Memory B cell (primary cell): Measurements from ENCODE around the gene OSBPL1A.
A peak's percentile ranks its signal among the peaks of the same experiment; 100 is the strongest.
"Not testable (repeated sequence)": the region's sequence is repeated elsewhere in the genome, so short reads cannot be mapped to it uniquely, and the experiment has no call there.

Source experiments
- ATAC-seq: fragments of 150-1000 bp; cut with Tn5 transposase; 2 replicates; pipeline ENCODE4 v1.10.0; 2021; ENCODE audit warnings: low read depth, mild to moderate bottlenecking, moderate library complexity
- DNase-seq, 2 donors: peaks; one replicate each; pipeline ENCODE4 v3.0.0; 2022; ENCODE audit warnings: low spot score in 2 of 2
- H3K27ac Mint-ChIP-seq: one replicate; pipeline ENCODE4 v1.8.0; 2022; ENCODE audit warnings: mild to moderate bottlenecking, moderate library complexity, mixed read lengths
- H3K27me3 Mint-ChIP-seq: one replicate; pipeline ENCODE4 v1.8.0; 2022; ENCODE audit warnings: mixed read lengths
- H3K36me3 Mint-ChIP-seq: one replicate; pipeline ENCODE4 v1.8.0; 2022; ENCODE audit warnings: mild to moderate bottlenecking, mixed read lengths
- H3K4me1 Mint-ChIP-seq: one replicate; pipeline ENCODE4 v1.8.0; 2022; ENCODE audit warnings: mixed read lengths
- H3K4me3 Mint-ChIP-seq: one replicate; pipeline ENCODE4 v1.8.0; 2022; ENCODE audit warnings: mild to moderate bottlenecking, moderate library complexity, mixed read lengths
- H3K9me3 Mint-ChIP-seq: one replicate; pipeline ENCODE4 v1.8.0; 2022; ENCODE audit warnings: mixed read lengths

Gene OSBPL1A

GRCh38 chr18:24177499-24178133 lies 220.0 kb downstream of the OSBPL1A start:
- H3K36me3 Mint-ChIP-seq = no peaks in the 10 kb centered on the region
- ATAC-seq (no peak), DNase-seq (no peak)
- H3K27me3 Mint-ChIP-seq = no peaks in the 10 kb centered on the region
- peak overlapping the region; percentile 84 for H3K27ac Mint-ChIP-seq
- peaks cover 13% of the 10 kb centered on the region for H3K4me1 Mint-ChIP-seq
- no peaks in the 10 kb centered on the region for H3K9me3 Mint-ChIP-seq
- no peak overlapping the region for H3K4me3 Mint-ChIP-seq

GRCh38 chr18:24176727-24177416 lies 220.8 kb downstream of the OSBPL1A start:
- Mint-ChIP-seq H3K4me3 (peak overlapping the region; percentile 69), H3K36me3 (no peaks in the 10 kb centered on the region), H3K27me3 (no peaks in the 10 kb centered on the region), H3K9me3 (no peaks in the 10 kb centered on the region), H3K27ac (peak overlapping the region; percentile 84), H3K4me1 (peaks cover 13% of the 10 kb centered on the region)
- peak; percentile 89 for ATAC-seq
- peak; percentile 52 to 54 for DNase-seq

GRCh38 chr18:24173997-24174396 lies 223.6 kb downstream of the OSBPL1A start:
- ATAC-seq = no peak
- Mint-ChIP-seq H3K36me3 (no peaks in the 10 kb centered on the region), H3K27ac (no peak overlapping the region), H3K4me1 (peaks cover 13% of the 10 kb centered on the region), H3K4me3 (no peak overlapping the region), H3K9me3 (no peaks in the 10 kb centered on the region), H3K27me3 (no peaks in the 10 kb centered on the region)
- DNase-seq = no peak

GRCh38 chr18:24170360-24170759 lies 227.3 kb downstream of the OSBPL1A start:
- H3K4me3 Mint-ChIP-seq = no peak overlapping the region
- peak overlapping the region; percentile 43 for H3K27ac Mint-ChIP-seq
- no peaks in the 10 kb centered on the region for H3K4me1 Mint-ChIP-seq
- DNase-seq = no peak
- H3K36me3 Mint-ChIP-seq = no peaks in the 10 kb centered on the region
- ATAC-seq = no peak
- no peaks in the 10 kb centered on the region for H3K27me3 Mint-ChIP-seq
- H3K9me3 Mint-ChIP-seq = no peaks in the 10 kb centered on the region

GRCh38 chr18:24168496-24168895 lies 229.1 kb downstream of the OSBPL1A start:
- Mint-ChIP-seq H3K36me3 (no peaks in the 10 kb centered on the region), H3K4me3 (no peak overlapping the region), H3K27ac (no peak overlapping the region), H3K27me3 (peaks cover 6% of the 10 kb centered on the region), H3K9me3 (no peaks in the 10 kb centered on the region), H3K4me1 (no peaks in the 10 kb centered on the region)
- ATAC-seq (no peak), DNase-seq (no peak)

- Mint-ChIP-seq H3K27me3 (peaks cover 6% of the 10 kb centered on the region), H3K4me3 (no peak overlapping the region), H3K4me1 (no peaks in the 10 kb centered on the region), H3K27ac (no peak overlapping the region), H3K36me3 (no peaks in the 10 kb centered on the region), H3K9me3 (no peaks in the 10 kb centered on the region)
- DNase-seq = no peak
- ATAC-seq = no peak
Measured at GRCh38 chr18:24161304-24161703, 236.3 kb downstream of the OSBPL1A start.

GRCh38 chr18:24160086-24160485 lies 237.5 kb downstream of the OSBPL1A start:
- DNase-seq (no peak), ATAC-seq (no peak)
- Mint-ChIP-seq H3K27ac (no peak overlapping the region), H3K4me3 (no peak overlapping the region), H3K4me1 (no peaks in the 10 kb centered on the region), H3K27me3 (peaks cover 6% of the 10 kb centered on the region), H3K9me3 (no peaks in the 10 kb centered on the region), H3K36me3 (no peaks in the 10 kb centered on the region)

GRCh38 chr18:24157855-24158254 lies 239.8 kb downstream of the OSBPL1A start:
- H3K9me3 Mint-ChIP-seq = no peaks in the 10 kb centered on the region
- no peaks in the 10 kb centered on the region for H3K4me1 Mint-ChIP-seq
- H3K27ac Mint-ChIP-seq = no peak overlapping the region
- no peak overlapping the region for H3K4me3 Mint-ChIP-seq
- ATAC-seq = no peak
- no peaks in the 10 kb centered on the region for H3K27me3 Mint-ChIP-seq
- DNase-seq = no peak
- H3K36me3 Mint-ChIP-seq = no peaks in the 10 kb centered on the region

- Mint-ChIP-seq H3K4me1 (no peaks in the 10 kb centered on the region), H3K4me3 (no peak overlapping the region), H3K9me3 (no peaks in the 10 kb centered on the region), H3K27me3 (no peaks in the 10 kb centered on the region), H3K27ac (no peak overlapping the region), H3K36me3 (no peaks in the 10 kb centered on the region)
- ATAC-seq (peak; percentile 39), DNase-seq (no peak)
Measured at GRCh38 chr18:24153397-24153796, 244.2 kb downstream of the OSBPL1A start.

GRCh38 chr18:24149591-24149990 lies 248.0 kb downstream of the OSBPL1A start:
- H3K4me3 Mint-ChIP-seq, DNase-seq, H3K27ac Mint-ChIP-seq, H3K4me1 Mint-ChIP-seq, H3K27me3 Mint-ChIP-seq, H3K9me3 Mint-ChIP-seq, H3K36me3 Mint-ChIP-seq, ATAC-seq: not testable (repeated sequence)

- no peak overlapping the region for H3K4me3 Mint-ChIP-seq
- H3K27ac Mint-ChIP-seq = no peak overlapping the region
- no peaks in the 10 kb centered on the region for H3K36me3 Mint-ChIP-seq
- H3K27me3 Mint-ChIP-seq = peaks cover 7% of the 10 kb centered on the region
- DNase-seq (no peak), ATAC-seq (no peak)
- H3K4me1 Mint-ChIP-seq = peaks cover 10% of the 10 kb centered on the region
- peaks cover 2% of the 10 kb centered on the region for H3K9me3 Mint-ChIP-seq
Measured at GRCh38 chr18:24142376-24142775, 255.2 kb downstream of the OSBPL1A start.

- H3K4me1 Mint-ChIP-seq = peaks cover 10% of the 10 kb centered on the region
- no peak overlapping the region for H3K27ac Mint-ChIP-seq
- H3K9me3 Mint-ChIP-seq = peaks cover 2% of the 10 kb centered on the region
- no peak overlapping the region for H3K4me3 Mint-ChIP-seq
- DNase-seq = no peak
- H3K36me3 Mint-ChIP-seq = peaks cover 2% of the 10 kb centered on the region
- no peak for ATAC-seq
- peaks cover 7% of the 10 kb centered on the region for H3K27me3 Mint-ChIP-seq
Measured at GRCh38 chr18:24140697-24141096, 256.9 kb downstream of the OSBPL1A start.

GRCh38 chr18:24138789-24139616 lies 258.6 kb downstream of the OSBPL1A start, which contains the start of gene CABYR:
Gene CABYR (plus strand): TSS chr18:24139062. CDS start chr18:24143115, 4,053 bp downstream.
- Mint-ChIP-seq H3K9me3 (peaks cover 2% of the 10 kb centered on the region), H3K27ac (peak within 1 kb of the TSS; percentile 88), H3K4me1 (peaks cover 10% of the 10 kb centered on the region), H3K4me3 (peak within 1 kb of the TSS; percentile 88), H3K36me3 (peaks cover 2% of the 10 kb centered on the region), H3K27me3 (peaks cover 5% of the 10 kb centered on the region)
- ATAC-seq = peak; percentile 95
- DNase-seq = peak; percentile 66 to 68

GRCh38 chr18:24138409-24138788 lies 259.2 kb downstream of the OSBPL1A start:
- Mint-ChIP-seq H3K4me3 (peak overlapping the region; percentile 88), H3K27ac (peak overlapping the region; percentile 88), H3K27me3 (peaks cover 5% of the 10 kb centered on the region), H3K4me1 (peaks cover 10% of the 10 kb centered on the region), H3K9me3 (peaks cover 2% of the 10 kb centered on the region), H3K36me3 (peaks cover 4% of the 10 kb centered on the region)
- DNase-seq = no peak
- ATAC-seq = no peak
